A549 (cell line): ENCODE measurements around the gene DNAJC15. TPM values are rescaled to one million over a fixed set of nuclear protein-coding genes. Genes with fewer than 3 reads are reported as not detected.
"Not testable (repeated sequence)": the region's sequence is repeated elsewhere in the genome, so short reads cannot be mapped to it uniquely, and the experiment has no call there.

Source experiments
- ATAC-seq, 2 experiments: fragments of 200-7000 bp in 1 of 2; fragments of >200 bp in 1 of 2; cut with Nextera tagmentation in 1 of 2; cut with Tn5 transposase in 1 of 2; 3 replicates each; pipeline versions ENCODE4 v1.8.0 to v1.9.1; 2018 to 2020; ENCODE audit warnings: mild to moderate bottlenecking in 1 of 2, moderate library complexity in 1 of 2
- CTCF ChIA-PET: fragments of 300-600 bp; sonication (Branson Sonifier 250); formaldehyde crosslinking; extraction: SDS; loops from one replicate; lab custom pipeline; 2021; ENCODE audit warnings: antibody characterized with exemption, inconsistent platforms; lab: Yijun Ruan, JAX
- POLR2A ChIA-PET: fragments of 350-600 bp; formaldehyde crosslinking; extraction: SDS; loops from one replicate; lab custom pipeline; 2021; ENCODE audit warnings: antibody characterized with exemption, inconsistent platforms; lab: Yijun Ruan, JAX
- DNase-seq, 2 experiments: peaks; one replicate each; pipeline versions ENCODE4 v3.0.0 to v3.0.0-alpha.2; 2011 to 2016; ENCODE audit warnings: low read depth in 1 of 2, low spot score in 1 of 2
- FAIRE-seq: peaks from 2 replicates; lab custom pipeline; 2011; peaks lifted over from hg19 to GRCh38; lab: Jason Lieb, UNC
- H3K27ac ChIP-seq, 2 experiments: fragments of >200 bp; sonication (Bioruptor Twin); formaldehyde crosslinking; 3 replicates each; pipeline ENCODE4 v1.5.1; 2016 to 2017
- H3K4me1 ChIP-seq: fragments of >200 bp; sonication (Bioruptor Twin); formaldehyde crosslinking; 3 replicates; pipeline ENCODE4 v1.6.1; 2016
- H3K4me2 ChIP-seq: fragments of >200 bp; sonication (Bioruptor Twin); formaldehyde crosslinking; 3 replicates; pipeline ENCODE4 v1.6.1; 2016
- H3K4me3 ChIP-seq: fragments of >200 bp; sonication (Bioruptor Twin); formaldehyde crosslinking; 3 replicates; pipeline ENCODE4 v1.5.1; 2016
- H3K9me3 ChIP-seq: fragments of >200 bp; sonication (Bioruptor Twin); formaldehyde crosslinking; 3 replicates; pipeline ENCODE4 v1.6.1; 2016
- CEBPB ChIP-seq, 2 experiments: fragments of >200 bp in 1 of 2; sonication (Bioruptor Twin) in 1 of 2; formaldehyde crosslinking in 1 of 2; IDR thresholded peaks; 2 replicates each; pipeline ENCODE4 v1.6.1; 2012 to 2016
- EHF ChIP-seq: fragments of 250-450 bp; sonication (Bioruptor Pico); IDR thresholded peaks from 2 replicates; pipeline ENCODE4 v1.5.0; 2020; ENCODE audit warnings: mild to moderate bottlenecking
- ELK1 ChIP-seq: fragments of 150-350 bp; IDR thresholded peaks from 2 replicates; pipeline ENCODE4 v1.6.1; 2014; ENCODE audit warnings: low read depth, mild to moderate bottlenecking, low read length
- EP300 ChIP-seq, 2 experiments: fragments of >200 bp; sonication (Bioruptor Twin); formaldehyde crosslinking; IDR thresholded peaks; 2 replicates in 1 of 2; 3 replicates in 1 of 2; pipeline ENCODE4 v1.6.1; 2016 to 2017
- FOSB ChIP-seq: fragments of 250-450 bp; sonication (Bioruptor Pico); IDR thresholded peaks from 2 replicates; pipeline ENCODE4 v1.5.0; 2020; ENCODE audit warnings: mild to moderate bottlenecking, moderate library complexity
- JUNB ChIP-seq: fragments of >200 bp; sonication (Bioruptor Twin); formaldehyde crosslinking; IDR thresholded peaks from 2 replicates; pipeline ENCODE4 v1.6.1; 2016
- MAFK ChIP-seq: fragments of 450-650 bp; IDR thresholded peaks from 2 replicates; pipeline ENCODE4 v1.6.1; 2014; ENCODE audit not compliant: partially characterized antibody
- MAZ ChIP-seq: fragments of 150-350 bp; IDR thresholded peaks from 2 replicates; pipeline ENCODE4 v1.6.1; 2014; ENCODE audit warnings: antibody characterized with exemption, low read depth, low read length, borderline replicate concordance
- NPAS2 ChIP-seq: fragments of 250-450 bp; sonication (Bioruptor Pico); IDR thresholded peaks from 2 replicates; pipeline ENCODE4 v1.8.0; 2022; ENCODE audit warnings: mild to moderate bottlenecking, moderate library complexity, borderline replicate concordance
- PHF8 ChIP-seq: fragments of 200-600 bp; sonication (generic); IDR thresholded peaks from 2 replicates; pipeline ENCODE4 v1.6.1; 2016; ENCODE audit warnings: low read depth, mild to moderate bottlenecking, antibody characterized with exemption, moderate library complexity, borderline replicate concordance
- POLR2AphosphoS2 ChIP-seq: conservative IDR thresholded peaks from 2 replicates; pipeline ENCODE4 v1.6.1; 2012; ENCODE audit warnings: low read length, improper control_type of control experiment, inconsistent platforms
- RFX5 ChIP-seq: fragments of 450-650 bp; IDR thresholded peaks from 2 replicates; pipeline ENCODE4 v1.7.1; 2014; ENCODE audit warnings: antibody characterized with exemption, mild to moderate bottlenecking, moderate library complexity
- TFCP2L1 ChIP-seq: fragments of 250-450 bp; sonication (Bioruptor Pico); IDR thresholded peaks from 2 replicates; pipeline ENCODE4 v1.5.0; 2021; ENCODE audit warnings: mild to moderate bottlenecking
- USF2 ChIP-seq: fragments of 450-650 bp; IDR thresholded peaks from 2 replicates; pipeline ENCODE4 v1.6.1; 2014; ENCODE audit warnings: antibody characterized with exemption
- ZNF302 ChIP-seq: fragments of 250-450 bp; sonication (Bioruptor Pico); IDR thresholded peaks from 2 replicates; pipeline ENCODE4 v1.9.0; 2021; ENCODE audit warnings: inconsistent platforms, mild to moderate bottlenecking, moderate library complexity
- WGBS: methylation state at CpG from one replicate; pipeline ENCODE4 v1.1.6; 2017; ENCODE audit errors: missing lambda C conversion rate; 5-methylcytosine and 5-hydroxymethylcytosine counted together
- polyA plus RNA-seq, 4 experiments: library from polyadenylated mRNA; depleted of rRNA in 3 of 4; stranded (reverse); fragments of >200 nt; fragmentation: RNase III in 1 of 4; extraction: RNeasy Plus Mini Kit Qiagen cat#74134 plus additional on column Dnase treatment in 1 of 4; gene quantifications; 2 replicates in 3 of 4; 3 replicates in 1 of 4; pipeline ENCODE4 v1.2.3, GENCODE V29; 2011 to 2017
- TF ChIP-seq, protein P1 (sequence below): IDR thresholded peaks from 2 replicates; pipeline ENCODE4 v1.6.1; 2012

The DNAJC15 gene
- polyA plus RNA-seq, 2 of the 4 experiments (the other 2 are of a cell fraction), result 0.03 to 0.05 TPM

DNA sequence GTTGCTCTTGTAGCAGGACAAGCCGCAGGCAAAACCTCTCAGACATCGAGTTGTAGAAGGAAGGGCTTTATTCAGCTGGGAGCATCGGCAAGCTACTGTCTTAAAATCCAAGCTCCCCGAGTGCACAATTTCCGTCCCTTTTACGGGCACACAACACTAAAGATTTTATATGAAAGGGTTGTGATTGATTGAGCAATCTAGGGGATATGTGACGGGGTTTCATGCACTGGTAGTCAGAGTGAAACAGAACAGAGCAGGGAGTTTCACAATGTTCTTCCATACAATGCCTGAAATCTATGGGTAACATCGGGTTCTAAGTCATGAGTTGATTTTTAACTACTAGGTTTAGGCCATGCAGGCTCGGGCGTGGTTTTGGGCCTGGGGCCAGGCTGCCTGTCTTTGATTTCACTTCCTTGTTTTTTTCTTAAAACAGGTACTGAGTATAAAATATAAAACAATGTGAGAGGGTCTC, 22.0 kb downstream of the DNAJC15 start:
- FAIRE-seq, ATAC-seq, H3K9me3 ChIP-seq, POLR2A ChIA-PET, H3K4me3 ChIP-seq: not testable (repeated sequence)
- CTCF ChIA-PET, result interaction anchor here (1.2 kb wide), 1 partner anchor 76 kb away, joined by 3 read pairs; no protein-coding TSS in a partner anchor
- 19% methylated on average over 10 of the region's 10 CpGs for WGBS
- DNase-seq, result peak in 1 of 2 experiments; percentile 50
- peak overlapping the region; percentile 84 to 89 for H3K27ac ChIP-seq
- TF ChIP-seq CEBPB (IDR thresholded peaks at IDR 0.05), result peak; percentile 57 to 71
- peaks cover 41% of the 10 kb centered on the region for H3K4me1 ChIP-seq
- peak overlapping the region; percentile 71 for H3K4me2 ChIP-seq

GRCh38 chr13:43046259-43046658, 22.9 kb downstream of the DNAJC15 start:
- CTCF ChIA-PET, result interaction anchor here (0.6 to 1.4 kb wide), 2 partner anchors 13 to 1541 kb away, joined by 3 read pairs; no protein-coding TSS in a partner anchor
- 91% methylated on average over 6 of the region's 6 CpGs for WGBS
- H3K9me3 ChIP-seq, result no peaks in the 10 kb centered on the region
- TF ChIP-seq NPAS2 (CRISPR knock-in tag), result no peak
- no peak for TF ChIP-seq PHF8
- TF ChIP-seq JUNB, result no peak
- no peak for TF ChIP-seq RFX5
- TF ChIP-seq, all 56 proteins: peak for 0
- DNase-seq (no peak), ATAC-seq (no peak), FAIRE-seq (no peak)
- peak overlapping the region; percentile 71; the same call in 1 of the 3 replicates for H3K4me2 ChIP-seq
- POLR2A ChIA-PET, result no interaction called here
- peak overlapping the region; percentile 70 to 89 for H3K27ac ChIP-seq
- H3K4me3 ChIP-seq, result no peak overlapping the region
- peaks cover 37% of the 10 kb centered on the region for H3K4me1 ChIP-seq

- peak in 1 of 2 experiments; percentile 10 for DNase-seq
- H3K27ac ChIP-seq, result peak overlapping the region; percentile 65 to 80
- POLR2A ChIA-PET, result no interaction called here
- peaks cover 25% of the 10 kb centered on the region for H3K4me1 ChIP-seq
- peak overlapping the region; percentile 33 for H3K4me3 ChIP-seq
- no peak for FAIRE-seq
- TF ChIP-seq USF2 (no peak), MAZ (no peak), EP300 (IDR thresholded peaks at IDR 0.05) (no peak), ELK1 (no peak), EHF (CRISPR knock-in tag) (no peak), FOSB (CRISPR knock-in tag) (no peak), TFCP2L1 (CRISPR knock-in tag) (no peak), MAFK (no peak), ZNF302 (no peak), POLR2AphosphoS2 (no peak)
- TF ChIP-seq, protein P1, sequence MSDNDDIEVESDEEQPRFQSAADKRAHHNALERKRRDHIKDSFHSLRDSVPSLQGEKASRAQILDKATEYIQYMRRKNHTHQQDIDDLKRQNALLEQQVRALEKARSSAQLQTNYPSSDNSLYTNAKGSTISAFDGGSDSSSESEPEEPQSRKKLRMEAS, result no peak
- TF ChIP-seq, all 56 proteins: peak for 0
- WGBS, result 19% methylated on average over 11 of the region's 13 CpGs
- Histone ChIP-seq H3K4me2 (peak overlapping the region; percentile 67), H3K9me3 (peaks cover 6% of the 10 kb centered on the region; the same call in 2 of the 3 replicates)
- peak; percentile 28 to 43; a peak in 2 of 6 replicates for ATAC-seq
- CTCF ChIA-PET, result no interaction called here
Observed at GRCh38 chr13:43054803-43055802, 31.7 kb downstream of the DNAJC15 start.
